HEK293 (cell line): ENCODE results near the gene MACROD1.

Source experiments
- AEBP2 ChIP-seq: fragments of 450-650 bp; formaldehyde crosslinking; IDR thresholded peaks from 2 replicates; pipeline ENCODE4 v1.5.1; 2016; ENCODE audit warnings: missing biosample characterization, missing genetic modification characterization, borderline replicate concordance
- ZEB2 ChIP-seq: fragments of 450-650 bp; formaldehyde crosslinking; IDR thresholded peaks from 2 replicates; pipeline ENCODE4 v1.5.1; 2016; ENCODE audit warnings: missing biosample characterization, missing genetic modification characterization
- ZFP3 ChIP-seq: fragments of 450-650 bp; formaldehyde crosslinking; IDR thresholded peaks from 2 replicates; pipeline ENCODE4 v1.5.1; 2016; ENCODE audit warnings: low read depth, missing biosample characterization, missing genetic modification characterization
- ZNF280C ChIP-seq: fragments of 450-650 bp; formaldehyde crosslinking; IDR thresholded peaks from 2 replicates; pipeline ENCODE4 v1.5.1; 2016; ENCODE audit warnings: missing biosample characterization, missing genetic modification characterization
- ZNF341 ChIP-seq: fragments of 450-650 bp; formaldehyde crosslinking; IDR thresholded peaks from 2 replicates; pipeline ENCODE4; 2016; ENCODE audit warnings: low read depth, missing biosample characterization, missing genetic modification characterization
- ZNF837 ChIP-seq: fragments of 450-650 bp; formaldehyde crosslinking; IDR thresholded peaks from 2 replicates; pipeline ENCODE4 v1.5.1; 2016; ENCODE audit warnings: missing biosample characterization, missing genetic modification characterization
- TF ChIP-seq, protein P1 (sequence below): fragments of 450-650 bp; formaldehyde crosslinking; IDR thresholded peaks from 2 replicates; pipeline ENCODE4 v1.5.1; 2016; ENCODE audit warnings: missing biosample characterization, missing genetic modification characterization

DNA sequence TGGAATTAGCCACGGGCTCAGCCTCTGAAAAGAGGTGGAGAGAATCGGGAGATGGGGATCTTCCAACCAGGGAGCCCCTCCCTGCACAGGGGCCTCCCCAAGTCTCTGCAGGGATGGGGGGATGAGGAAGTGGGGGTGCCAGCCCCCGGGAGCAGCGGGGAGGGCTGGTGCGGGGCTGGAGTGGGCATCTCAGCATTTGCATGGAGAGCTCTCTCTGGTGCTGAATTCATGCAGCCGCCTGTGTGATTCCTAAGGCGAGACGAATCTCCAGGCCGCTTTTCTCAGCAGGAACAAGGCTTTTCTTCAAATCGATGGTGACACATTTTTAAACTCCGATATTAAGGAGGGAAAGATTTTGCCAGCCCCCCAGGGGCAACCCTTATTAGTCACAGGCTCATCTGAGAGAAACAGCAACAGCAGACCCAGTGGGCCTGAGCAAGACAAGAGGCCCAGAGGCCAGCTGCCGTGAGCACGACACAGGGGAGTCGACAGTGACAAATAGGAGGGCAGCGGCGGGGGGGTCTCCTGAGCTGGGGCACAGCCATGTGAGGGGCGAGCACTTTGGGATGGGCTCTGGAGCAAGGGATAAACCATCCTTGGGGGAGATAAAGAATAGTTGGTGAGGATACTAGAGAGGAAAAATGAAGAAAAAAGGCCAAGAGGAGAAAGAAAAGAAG, 29.0 kb downstream of the MACROD1 start:
- TF ChIP-seq ZFP3 (tag by site-specific recombination) (no peak), ZEB2 (no peak), AEBP2 (tag by site-specific recombination) (no peak), ZNF341 (tag by site-specific recombination) (no peak), ZNF280C (tag by site-specific recombination) (no peak), ZNF837 (tag by site-specific recombination) (no peak)
- TF ChIP-seq, protein P1, sequence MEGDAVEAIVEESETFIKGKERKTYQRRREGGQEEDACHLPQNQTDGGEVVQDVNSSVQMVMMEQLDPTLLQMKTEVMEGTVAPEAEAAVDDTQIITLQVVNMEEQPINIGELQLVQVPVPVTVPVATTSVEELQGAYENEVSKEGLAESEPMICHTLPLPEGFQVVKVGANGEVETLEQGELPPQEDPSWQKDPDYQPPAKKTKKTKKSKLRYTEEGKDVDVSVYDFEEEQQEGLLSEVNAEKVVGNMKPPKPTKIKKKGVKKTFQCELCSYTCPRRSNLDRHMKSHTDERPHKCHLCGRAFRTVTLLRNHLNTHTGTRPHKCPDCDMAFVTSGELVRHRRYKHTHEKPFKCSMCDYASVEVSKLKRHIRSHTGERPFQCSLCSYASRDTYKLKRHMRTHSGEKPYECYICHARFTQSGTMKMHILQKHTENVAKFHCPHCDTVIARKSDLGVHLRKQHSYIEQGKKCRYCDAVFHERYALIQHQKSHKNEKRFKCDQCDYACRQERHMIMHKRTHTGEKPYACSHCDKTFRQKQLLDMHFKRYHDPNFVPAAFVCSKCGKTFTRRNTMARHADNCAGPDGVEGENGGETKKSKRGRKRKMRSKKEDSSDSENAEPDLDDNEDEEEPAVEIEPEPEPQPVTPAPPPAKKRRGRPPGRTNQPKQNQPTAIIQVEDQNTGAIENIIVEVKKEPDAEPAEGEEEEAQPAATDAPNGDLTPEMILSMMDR: no peak
